Thymus (tissue), 11 donors: ENCODE results near the gene NOTO. TPM values are rescaled to one million over a fixed set of nuclear protein-coding genes. Genes with fewer than 3 reads are reported as not detected.

Experiments used
- DNase-seq, 9 donors: peaks; one replicate each; pipeline ENCODE4 v3.0.0-alpha.2; 2013; ENCODE audit warnings: low spot score in 9 of 9, low read depth in 6 of 9, missing footprints in 1 of 9
- H3K27ac ChIP-seq, 2 donors: one replicate each; pipeline ENCODE4 v1.5.1; 2013; ENCODE audit warnings: control low read depth in 1 of 2, low read depth in 1 of 2, low read length in 1 of 2, mild to moderate bottlenecking in 1 of 2, moderate library complexity in 1 of 2
- H3K27me3 ChIP-seq, 2 donors: one replicate each; pipeline ENCODE4 v1.5.1; 2013; ENCODE audit warnings: low read length in 1 of 2; ENCODE audit not compliant: control insufficient read depth in 2 of 2, insufficient read depth in 1 of 2
- H3K36me3 ChIP-seq, 2 donors: one replicate each; pipeline ENCODE4 v1.5.1; 2013; ENCODE audit warnings: low read length in 1 of 2, mild to moderate bottlenecking in 1 of 2, moderate library complexity in 1 of 2; ENCODE audit not compliant: control insufficient read depth in 2 of 2, insufficient read depth in 2 of 2
- H3K4me1 ChIP-seq, 2 donors: one replicate each; pipeline ENCODE4 v1.5.1; 2013; ENCODE audit warnings: low read length in 2 of 2; ENCODE audit not compliant: control insufficient read depth in 2 of 2, insufficient read depth in 2 of 2
- H3K4me3 ChIP-seq, 2 donors: one replicate each; pipeline ENCODE4 v1.5.1; 2013; ENCODE audit warnings: low read length in 2 of 2, control low read depth in 1 of 2, mild to moderate bottlenecking in 1 of 2
- H3K9me3 ChIP-seq, 2 donors: one replicate each; pipeline ENCODE4 v1.5.1; 2013; ENCODE audit warnings: low read length in 1 of 2, mild to moderate bottlenecking in 1 of 2; ENCODE audit not compliant: control insufficient read depth in 2 of 2, insufficient read depth in 1 of 2
- WGBS: extraction: QIAGEN DNeasy Blood & Tissue Kit; methylation state at CpG from one replicate; pipeline ENCODE4 v1.1.7; 2013; 5-methylcytosine and 5-hydroxymethylcytosine counted together
- polyA plus RNA-seq: library from polyadenylated mRNA; stranded (reverse); fragments of 200-250 nt; gene quantifications from one replicate; pipeline ENCODE4 v1.2.3, GENCODE V29; 2013
- total RNA-seq: library from RNA; stranded (reverse); fragments of 120-200 nt; gene quantifications from one replicate; pipeline ENCODE4 v1.2.4, GENCODE V29; 2013
- donor health status: healthy.

NOTO gene
- total and polyA plus RNA-seq, 2 donors: 0.02 TPM; not detected in 1

DNA sequence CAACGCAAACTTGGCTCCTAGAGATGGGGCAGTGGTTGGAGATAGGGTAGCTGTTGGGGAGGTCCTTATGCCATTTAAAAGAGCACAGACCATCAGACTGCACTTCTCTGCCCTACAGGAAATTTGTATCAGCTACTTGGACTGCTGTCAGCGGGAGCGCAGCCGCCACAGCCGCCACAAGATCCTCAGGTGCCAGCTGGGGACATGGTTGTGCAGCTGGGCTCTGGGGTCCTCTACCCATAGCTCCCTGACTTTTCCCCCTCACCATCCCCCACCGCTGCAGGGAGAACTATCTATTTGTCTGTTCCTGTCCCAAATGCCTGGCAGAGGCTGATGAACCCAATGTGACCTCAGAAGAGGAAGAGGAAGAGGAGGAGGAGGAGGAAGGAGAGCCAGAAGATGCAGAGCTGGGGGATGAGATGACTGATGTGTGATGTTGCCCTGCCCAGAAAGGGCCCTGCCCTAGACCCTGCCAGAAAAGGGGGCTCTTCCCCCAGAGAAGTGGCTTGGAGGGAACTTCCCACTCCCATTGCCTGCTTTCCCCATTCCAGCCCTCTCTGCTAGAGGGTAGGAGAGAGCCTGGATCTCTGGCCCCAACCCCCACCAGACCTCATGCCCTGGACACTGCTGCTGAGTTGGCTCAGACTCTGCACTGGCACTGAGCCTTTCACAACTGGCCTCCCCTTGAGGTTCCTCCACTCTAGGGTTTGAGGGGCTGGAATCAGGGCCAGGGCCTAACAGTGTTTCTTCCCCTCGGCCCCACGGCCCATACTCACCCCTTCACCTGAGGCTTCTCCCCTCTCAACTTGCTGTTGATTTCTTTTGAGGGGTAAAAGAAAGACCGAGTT lies 23.4 kb downstream of the NOTO start:
- Histone ChIP-seq H3K9me3 (no peaks in the 10 kb centered on the region), H3K36me3 (peaks cover 9 to 21% of the 10 kb centered on the region in 2 donors), H3K4me3 (no peak overlapping the region), H3K4me1 (peaks cover 0 to 6% of the 10 kb centered on the region in 2 donors), H3K27ac (no peak overlapping the region), H3K27me3 (no peaks in the 10 kb centered on the region)
- WGBS: 71% methylated on average over 9 of the region's 9 CpGs
- DNase-seq: no peak

GRCh38 chr2:73227086-73227485 lies 24.7 kb downstream of the NOTO start:
- Histone ChIP-seq H3K4me3 (no peak overlapping the region), H3K27me3 (no peaks in the 10 kb centered on the region), H3K9me3 (no peaks in the 10 kb centered on the region), H3K27ac (no peak overlapping the region), H3K4me1 (peaks cover 0 to 6% of the 10 kb centered on the region in 2 donors), H3K36me3 (peaks cover 9 to 18% of the 10 kb centered on the region in 2 donors)
- no peak for DNase-seq
- WGBS: 97% methylated on average over 3 of the region's 3 CpGs

- Histone ChIP-seq H3K36me3 (peaks cover 7 to 9% of the 10 kb centered on the region in 2 donors), H3K27me3 (no peaks in the 10 kb centered on the region), H3K4me3 (no peak overlapping the region), H3K4me1 (peaks cover 3 to 15% of the 10 kb centered on the region in 2 donors), H3K27ac (no peak overlapping the region), H3K9me3 (no peaks in the 10 kb centered on the region)
- 95% methylated on average over 14 of the region's 14 CpGs for WGBS
- no peak for DNase-seq
These were observed 26.3 kb downstream of the NOTO start for GRCh38 chr2:73228631-73229030.

DNA sequence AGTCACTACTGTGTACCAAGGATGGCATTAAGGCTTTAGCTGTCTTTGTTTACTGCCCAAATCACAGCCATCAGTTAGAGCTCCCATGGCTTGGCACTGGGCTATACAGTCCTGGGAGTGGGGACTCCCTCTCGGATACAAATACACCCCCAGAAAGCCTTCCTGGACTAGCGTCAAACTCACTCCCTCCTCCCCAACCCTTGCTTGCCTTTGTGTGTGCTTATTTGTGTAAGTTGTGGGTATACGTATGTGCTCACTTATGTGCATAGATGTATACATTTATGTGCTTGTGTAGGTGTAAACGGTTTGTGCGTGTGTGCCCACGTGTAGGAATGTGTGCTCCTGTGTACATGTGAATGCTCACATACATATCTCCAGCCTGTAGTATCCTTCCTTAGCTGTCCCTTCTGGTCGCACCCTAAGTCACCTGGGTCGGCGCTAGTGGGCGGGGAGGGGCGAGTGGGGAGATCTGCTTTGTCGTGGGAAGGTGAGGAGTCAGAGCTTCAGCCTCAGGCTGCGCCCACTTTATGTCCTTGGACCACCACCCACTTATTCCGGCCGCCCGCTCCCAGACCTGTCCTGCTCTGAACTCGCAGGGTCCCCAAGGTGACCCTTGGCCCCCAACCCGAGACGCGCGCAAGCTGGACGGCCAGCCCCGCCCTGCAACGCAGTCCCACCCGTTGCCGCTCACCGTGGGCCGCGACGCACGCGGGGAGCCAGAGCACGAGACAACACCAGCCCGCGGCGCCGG lies 30.2 kb downstream of the NOTO start:
- peaks cover 10 to 33% of the 10 kb centered on the region in 2 donors for H3K4me1 ChIP-seq
- H3K27ac ChIP-seq: peak overlapping the region in 1 of 2 donors; percentile 36
- WGBS: 5% methylated on average over 37 of the region's 37 CpGs
- peak in 2 of 9 donors; percentile 3 to 14 for DNase-seq
- H3K9me3 ChIP-seq: peaks cover 0 to 4% of the 10 kb centered on the region in 2 donors
- no peaks in the 10 kb centered on the region for H3K27me3 ChIP-seq
- H3K4me3 ChIP-seq: peak overlapping the region; percentile 69 to 93
- H3K36me3 ChIP-seq: peaks cover 8 to 9% of the 10 kb centered on the region in 2 donors

GRCh38 chr2:73233154-73233931 lies 31.0 kb downstream of the NOTO start, which contains the start of gene PRADC1:
Gene PRADC1 (minus strand): TSS chr2:73233239. CDS start chr2:73233160, 79 bp downstream.
- Histone ChIP-seq H3K36me3 (peaks cover 9% of the 10 kb centered on the region in 2 donors), H3K4me1 (peaks cover 10 to 33% of the 10 kb centered on the region in 2 donors), H3K9me3 (peaks cover 0 to 4% of the 10 kb centered on the region in 2 donors), H3K27me3 (no peaks in the 10 kb centered on the region), H3K27ac (peak within 1 kb of the TSS; percentile 93 to 98), H3K4me3 (peak within 1 kb of the TSS; percentile 69 to 93)
- DNase-seq: peak; percentile 92 to 99 (median 96)
- under 1% methylated on average over 67 of the region's 67 CpGs for WGBS

DNA sequence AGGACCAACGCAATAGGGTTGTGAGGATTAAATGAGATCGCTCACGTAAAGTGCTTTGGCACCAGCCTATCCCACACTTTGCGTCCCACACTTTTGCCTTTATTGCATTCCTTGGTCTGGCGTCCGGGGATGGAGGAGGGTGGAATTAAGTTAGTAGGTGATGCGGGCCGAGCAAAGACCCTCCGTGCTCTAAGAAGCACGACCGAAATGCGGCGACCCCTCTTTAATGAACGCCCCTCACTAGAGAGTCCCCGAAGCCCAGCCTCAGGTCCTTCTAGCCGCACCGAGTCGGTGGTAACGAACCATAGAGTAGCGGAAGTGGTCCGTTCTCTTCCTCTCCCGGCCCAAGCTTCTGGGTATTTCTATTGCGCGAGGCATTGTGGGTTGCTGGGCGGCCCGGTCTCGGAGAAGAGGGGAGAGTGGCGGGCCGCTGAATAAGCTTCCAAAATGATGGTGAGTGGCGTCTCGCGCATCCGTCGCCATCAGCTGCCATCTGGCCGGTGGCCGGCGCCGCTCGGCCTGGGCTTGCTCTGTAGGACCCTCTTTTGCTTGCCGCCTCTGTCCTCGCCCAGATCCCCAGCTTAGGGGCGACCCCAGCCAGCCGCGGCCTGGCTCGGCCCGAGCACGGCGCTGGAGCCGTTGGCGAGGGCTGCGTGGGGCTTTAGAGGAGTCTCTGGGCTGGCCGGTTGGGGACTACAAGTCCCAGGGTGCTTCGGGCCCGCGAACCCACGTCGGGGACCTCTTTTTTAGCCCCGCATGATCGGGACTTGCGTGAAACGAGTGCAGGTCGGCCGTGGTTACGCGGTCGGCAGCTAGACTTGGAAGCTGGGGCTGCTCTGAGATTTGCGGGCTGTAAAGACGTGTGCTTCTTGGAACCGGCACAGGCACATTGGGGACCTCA lies 31.8 kb downstream of the NOTO start, which contains the start of gene CCT7:
CCT7 (plus strand) TSS at position 377 of the 901 bp plus-strand sequence; CDS start at position 448, 71 bp downstream.
- WGBS: under 1% methylated on average over 69 of the region's 69 CpGs
- Histone ChIP-seq H3K27me3 (no peaks in the 10 kb centered on the region), H3K9me3 (peaks cover 0 to 4% of the 10 kb centered on the region in 2 donors), H3K4me1 (peaks cover 10 to 33% of the 10 kb centered on the region in 2 donors), H3K27ac (peak within 1 kb of the TSS; percentile 93 to 98), H3K36me3 (peaks cover 4 to 17% of the 10 kb centered on the region in 2 donors), H3K4me3 (peak within 1 kb of the TSS; percentile 69 to 93)
- DNase-seq: peak; percentile 82 to 96 (median 89)

- Histone ChIP-seq H3K36me3 (peaks cover 14 to 29% of the 10 kb centered on the region in 2 donors), H3K9me3 (peaks cover 0 to 4% of the 10 kb centered on the region in 2 donors), H3K4me1 (peaks cover 10 to 33% of the 10 kb centered on the region in 2 donors), H3K27me3 (no peaks in the 10 kb centered on the region), H3K4me3 (peak overlapping the region; percentile 69 to 93), H3K27ac (peak overlapping the region; percentile 8 to 21)
- DNase-seq: peak in 3 of 9 donors; percentile 2 to 31 (median 10)
- 78% methylated on average over 11 of the region's 11 CpGs for WGBS
These were observed 33.1 kb downstream of the NOTO start for GRCh38 chr2:73235315-73236028.
